NAMALWA (cell line): ENCODE measurements around the gene EZH2.

Experiments used
- DNase-seq: peaks from one replicate; pipeline ENCODE4 v3.0.0-alpha.2; 2015; ENCODE audit warnings: low spot score

EZH2 gene

GRCh38 chr7:148854983-148855382 is 29.1 kb downstream of the EZH2 start:
- DNase-seq: no peak

- no peak for DNase-seq
These were observed 31.8 kb downstream of the EZH2 start for GRCh38 chr7:148852272-148852671.

- DNase-seq: no peak
These were observed 33.5 kb downstream of the EZH2 start for GRCh38 chr7:148850564-148850963.

- no peak for DNase-seq
These were observed 34.5 kb downstream of the EZH2 start for GRCh38 chr7:148849393-148850098.

GRCh38 chr7:148847815-148848734 is 36.0 kb downstream of the EZH2 start:
- no peak for DNase-seq

GRCh38 chr7:148838905-148839304 is 45.2 kb downstream of the EZH2 start:
- DNase-seq: no peak

- DNase-seq: no peak
These were observed 48.2 kb downstream of the EZH2 start for GRCh38 chr7:148835854-148836253.

- no peak for DNase-seq
These were observed 49.5 kb downstream of the EZH2 start for GRCh38 chr7:148834605-148835004.

GRCh38 chr7:148831782-148832181 is 52.3 kb downstream of the EZH2 start:
- no peak for DNase-seq

- DNase-seq: no peak
These were observed 53.0 kb downstream of the EZH2 start for GRCh38 chr7:148830897-148831692.

GRCh38 chr7:148828965-148829364 is 55.1 kb downstream of the EZH2 start:
- DNase-seq: no peak

GRCh38 chr7:148825338-148825737 is 58.8 kb downstream of the EZH2 start:
- DNase-seq: no peak

GRCh38 chr7:148824864-148825263 is 59.2 kb downstream of the EZH2 start:
- no peak for DNase-seq

- no peak for DNase-seq
These were observed 62.7 kb downstream of the EZH2 start for GRCh38 chr7:148821422-148821821.

- DNase-seq: no peak
These were observed 64.3 kb downstream of the EZH2 start for GRCh38 chr7:148819697-148820360.

GRCh38 chr7:148815612-148816011 is 68.5 kb downstream of the EZH2 start:
- peak; percentile 40 for DNase-seq

GRCh38 chr7:148814922-148815559 is 69.0 kb downstream of the EZH2 start:
- no peak for DNase-seq

- no peak for DNase-seq
These were observed 70.2 kb downstream of the EZH2 start for GRCh38 chr7:148813890-148814289.

GRCh38 chr7:148811892-148812291 is 72.2 kb downstream of the EZH2 start:
- no peak for DNase-seq

GRCh38 chr7:148809856-148810255 is 74.2 kb downstream of the EZH2 start:
- no peak for DNase-seq

GRCh38 chr7:148807436-148807835 is 76.7 kb downstream of the EZH2 start:
- DNase-seq: no peak
